Right lobe of liver (tissue), 6 donors: ENCODE results near the gene FGF3. TPM values are rescaled to one million over a fixed set of nuclear protein-coding genes. Genes with fewer than 3 reads are reported as not detected.

Experiments used
- ATAC-seq, 4 donors: fragments of 200-7000 bp; cut with Tn5 transposase; one replicate each; pipeline ENCODE4 v1.9.1; 2020; ENCODE audit warnings: mild to moderate bottlenecking in 4 of 4, moderate library complexity in 4 of 4
- DNase-seq, 3 donors: peaks; one replicate each; pipeline ENCODE4 v3.0.0-alpha.2; 2020
- H3K27ac ChIP-seq, 3 donors: fragments of 200-600 bp; one replicate each; pipeline ENCODE4 v1.8.0; 2022
- H3K27me3 ChIP-seq, 2 donors: fragments of 200-600 bp; one replicate each; pipeline ENCODE4 v1.8.0; 2022
- H3K36me3 ChIP-seq, 4 donors: fragments of 200-600 bp; sonication (generic) in 1 of 4; one replicate each; pipeline versions ENCODE4 v1.5.1 to v1.8.0; 2017 to 2022; ENCODE audit warnings: control low read depth in 1 of 4
- H3K4me1 ChIP-seq, 4 donors: fragments of 200-600 bp; sonication (generic) in 1 of 4; one replicate each; pipeline versions ENCODE4 v1.5.1 to v1.8.0; 2017 to 2022; ENCODE audit warnings: control low read depth in 1 of 4
- H3K4me3 ChIP-seq, 3 donors: fragments of 200-600 bp; one replicate each; pipeline ENCODE4 v1.8.0; 2022
- H3K9me3 ChIP-seq, 4 donors: fragments of 200-600 bp; sonication (generic) in 1 of 4; one replicate each; pipeline versions ENCODE4 v1.5.1 to v1.8.0; 2017 to 2022; ENCODE audit warnings: control low read depth in 1 of 4
- CTCF ChIP-seq, 4 donors: fragments of 200-600 bp in 3 of 4; fragments of 450-650 bp in 1 of 4; IDR thresholded peaks; one replicate each; pipeline versions ENCODE4 v1.5.1 to v1.8.0; 2016 to 2022; ENCODE audit warnings: antibody characterized with exemption in 4 of 4, mild to moderate bottlenecking in 2 of 4
- POLR2A ChIP-seq: fragments of 450-650 bp; IDR thresholded peaks from one replicate; pipeline ENCODE4 v1.6.1; 2017; ENCODE audit warnings: antibody characterized with exemption, mild to moderate bottlenecking
- WGBS: methylation state at CpG from one replicate; pipeline ENCODE4 v1.1.6; 2018; ENCODE audit warnings: low coverage, low lambda C conversion rate; ENCODE audit not compliant: insufficient coverage; ENCODE audit errors: missing lambda C conversion rate; 5-methylcytosine and 5-hydroxymethylcytosine counted together
- intact Hi-C, 2 donors: fragments of 100-400 bp; cut with DNase I; formaldehyde crosslinking; loops; one replicate each; pipeline versions ENCODE4 v1.11.2 to v1.14.1; 2022
- total RNA-seq, 6 experiments: library from RNA; depleted of rRNA in 2 of 6; stranded (reverse); fragments of >200 nt in 2 of 6; fragmentation: NEBNext Ultra II Directional in 3 of 6; extraction: Animal tissue kit (Norgen Biotek cat#: 25700) in 3 of 6; gene quantifications; one replicate each; pipeline versions ENCODE4 v1.1.0 to v1.2.4, GENCODE V29; 2016 to 2023
- donor health status: DM: no; HTN: yes; CAD: no.
- donor health status: DM: no; HTN: no; CAD: no.
- donor health status: DM: no; HTN: no; CAD: no.
- donor health status: DM: no; HTN: yes; CAD: no.
- donor health status: DM: no; HTN: yes; CAD: no.

The FGF3 gene
- total RNA-seq, 6 experiments from 2014 or later = not detected

GRCh38 chr11:69808667-69809086 lies 10.5 kb downstream of the FGF3 start:
- ATAC-seq (peak in 1 of 4 donors; percentile 21), DNase-seq (no peak)
- Histone ChIP-seq H3K4me3 (no peak overlapping the region), H3K27ac (no peak overlapping the region), H3K36me3 (no peaks in the 10 kb centered on the region), H3K9me3 (no peaks in the 10 kb centered on the region), H3K4me1 (peaks cover 0 to 5% (median 0%) of the 10 kb centered on the region in 4 donors), H3K27me3 (no peaks in the 10 kb centered on the region)
- 64% methylated on average over 3 of the region's 7 CpGs for WGBS
- TF ChIP-seq CTCF (IDR thresholded peaks at IDR 0.05) = no peak
- TF ChIP-seq POLR2A = no peak
- intact Hi-C loops = no loop called here

GRCh38 chr11:69807106-69807815 lies 12.0 kb downstream of the FGF3 start:
- no peaks in the 10 kb centered on the region for H3K9me3 ChIP-seq
- H3K4me1 ChIP-seq = peaks cover 0 to 5% (median 0%) of the 10 kb centered on the region in 4 donors
- DNase-seq (no peak), ATAC-seq (no peak)
- TF ChIP-seq CTCF (IDR thresholded peaks at IDR 0.05) (no peak), POLR2A (no peak)
- H3K4me3 ChIP-seq = no peak overlapping the region
- H3K27me3 ChIP-seq = no peaks in the 10 kb centered on the region
- WGBS = 81% methylated on average over 4 of the region's 9 CpGs
- no peak overlapping the region for H3K27ac ChIP-seq
- no peaks in the 10 kb centered on the region for H3K36me3 ChIP-seq
- intact Hi-C loops = no loop called here

- DNase-seq (no peak), ATAC-seq (no peak)
- intact Hi-C loops = no loop called here
- no peak overlapping the region for H3K4me3 ChIP-seq
- WGBS = 43% methylated on average over 3 of the region's 19 CpGs
- H3K27ac ChIP-seq = no peak overlapping the region
- TF ChIP-seq POLR2A (no peak), CTCF (IDR thresholded peaks at IDR 0.05) (no peak)
- H3K4me1 ChIP-seq = no peaks in the 10 kb centered on the region
- H3K9me3 ChIP-seq = no peaks in the 10 kb centered on the region
- no peaks in the 10 kb centered on the region for H3K36me3 ChIP-seq
- no peaks in the 10 kb centered on the region for H3K27me3 ChIP-seq
These were observed 14.3 kb downstream of the FGF3 start for GRCh38 chr11:69804769-69805508.

- Histone ChIP-seq H3K36me3 (no peaks in the 10 kb centered on the region), H3K9me3 (no peaks in the 10 kb centered on the region), H3K27ac (no peak overlapping the region), H3K4me1 (no peaks in the 10 kb centered on the region), H3K27me3 (no peaks in the 10 kb centered on the region), H3K4me3 (no peak overlapping the region)
- DNase-seq (no peak), ATAC-seq (no peak)
- TF ChIP-seq CTCF (IDR thresholded peaks at IDR 0.05) (no peak), POLR2A (no peak)
- intact Hi-C loops = no loop called here
These were observed 15.5 kb downstream of the FGF3 start for GRCh38 chr11:69803604-69804218.
